Activated CD8-positive, alpha-beta memory T cell treated with anti-CD3 and anti-CD28 coated beads, Interleukin-2, amount 50 U/mL, for 4 hours (primary cell): ENCODE results near the gene SLC24A3.

Experiments used
- DNase-seq: peaks from one replicate; pipeline ENCODE4 v3.0.0-alpha.2; 2020

The SLC24A3 gene

GRCh38 chr20:19758133-19758500 is 545.7 kb downstream of the SLC24A3 start, which contains the start of gene RIN2:
RIN2 (plus strand) TSS chr20:19758258; CDS start chr20:19889602, 131,344 bp downstream.
- DNase-seq, result no peak

- DNase-seq, result no peak
Measured at GRCh38 chr20:19758501-19759331, 546.3 kb downstream of the SLC24A3 start.

GRCh38 chr20:19760371-19760721 is 547.9 kb downstream of the SLC24A3 start:
- DNase-seq, result no peak

GRCh38 chr20:19761326-19761725 is 548.9 kb downstream of the SLC24A3 start:
- DNase-seq, result no peak

- no peak for DNase-seq
Measured at GRCh38 chr20:19761841-19762240, 549.4 kb downstream of the SLC24A3 start.

GRCh38 chr20:19764207-19764606 is 551.8 kb downstream of the SLC24A3 start:
- DNase-seq, result no peak

GRCh38 chr20:19765266-19765665 is 552.8 kb downstream of the SLC24A3 start:
- no peak for DNase-seq

GRCh38 chr20:19765913-19766312 is 553.5 kb downstream of the SLC24A3 start:
- DNase-seq, result no peak

GRCh38 chr20:19767070-19767469 is 554.6 kb downstream of the SLC24A3 start:
- DNase-seq, result no peak

- no peak for DNase-seq
Measured at GRCh38 chr20:19768325-19768842, 555.9 kb downstream of the SLC24A3 start.

GRCh38 chr20:19769507-19769906 is 557.1 kb downstream of the SLC24A3 start:
- no peak for DNase-seq

GRCh38 chr20:19770375-19770774 is 557.9 kb downstream of the SLC24A3 start:
- DNase-seq, result no peak

GRCh38 chr20:19771031-19771430 is 558.6 kb downstream of the SLC24A3 start:
- no peak for DNase-seq
